Endodermal cell (in vitro differentiated cells): ENCODE results near the gene GSTT2. TPM values are rescaled to one million over a fixed set of nuclear protein-coding genes. Genes with fewer than 3 reads are reported as not detected.

ENCODE experiments used
- DNase-seq: peaks from one replicate; pipeline ENCODE4 v3.0.0-alpha.2; 2017
- H3K27ac ChIP-seq: 2 replicates; pipeline ENCODE4 v1.5.1; 2013; ENCODE audit warnings: mild to moderate bottlenecking, low read depth, low read length, moderate library complexity
- H3K27me3 ChIP-seq: 2 replicates; pipeline ENCODE4 v1.6.1; 2013; ENCODE audit warnings: mild to moderate bottlenecking, low read length, moderate library complexity; ENCODE audit not compliant: insufficient read depth, control insufficient read depth, poor library complexity, severe bottlenecking
- H3K36me3 ChIP-seq: 2 replicates; pipeline ENCODE4 v1.7.0; 2013; ENCODE audit warnings: mild to moderate bottlenecking, low read length, moderate library complexity; ENCODE audit not compliant: control insufficient read depth, insufficient read depth
- H3K4me1 ChIP-seq: one replicate; pipeline ENCODE4 v1.7.0; 2013; ENCODE audit warnings: low read length; ENCODE audit not compliant: control insufficient read depth, insufficient read depth
- H3K4me3 ChIP-seq: 2 replicates; pipeline ENCODE4 v1.5.1; 2013; ENCODE audit warnings: mild to moderate bottlenecking, low read length, moderate library complexity
- H3K9ac ChIP-seq: 2 replicates; pipeline ENCODE4 v1.6.1; 2013; ENCODE audit warnings: mild to moderate bottlenecking, low read length, moderate library complexity; ENCODE audit not compliant: poor library complexity, severe bottlenecking; ENCODE audit errors: extremely low read depth
- H3K9me3 ChIP-seq: 2 replicates; pipeline ENCODE4 v1.6.1; 2013; ENCODE audit warnings: mild to moderate bottlenecking, low read length, moderate library complexity; ENCODE audit not compliant: control insufficient read depth
- H3K27ac Mint-ChIP-seq: 2 replicates; pipeline ENCODE4 v1.8.0; 2020; ENCODE audit warnings: mixed read lengths
- H3K27me3 Mint-ChIP-seq: 2 replicates; pipeline ENCODE4 v1.8.0; 2021; ENCODE audit warnings: mild to moderate bottlenecking, mixed read lengths; ENCODE audit not compliant: insufficient read depth
- H3K36me3 Mint-ChIP-seq: 2 replicates; pipeline ENCODE4 v1.8.0; 2020; ENCODE audit warnings: low read depth, mixed read lengths
- H3K4me1 Mint-ChIP-seq: 2 replicates; pipeline ENCODE4 v1.8.0; 2020; ENCODE audit warnings: mixed read lengths
- H3K4me3 Mint-ChIP-seq: 2 replicates; pipeline ENCODE4 v1.8.0; 2020; ENCODE audit warnings: mild to moderate bottlenecking, moderate library complexity, mixed read lengths
- H3K9me3 Mint-ChIP-seq: 2 replicates; pipeline ENCODE4 v1.8.0; 2020; ENCODE audit warnings: mild to moderate bottlenecking, mixed read lengths
- WGBS, 2 experiments: methylation state at CpG; one replicate each; pipeline versions ENCODE4 v1.1.5 to v1.1.7; 2013; ENCODE audit warnings: missing lambda C conversion rate in 2 of 2, mixed read lengths in 1 of 2; ENCODE audit not compliant: insufficient coverage in 1 of 2, insufficient read length in 1 of 2; 5-methylcytosine and 5-hydroxymethylcytosine counted together
- total RNA-seq, 2 donors: library from RNA; stranded (reverse); fragmentation: NEBNext Ultra II Directional in 1 of 2; extraction: Animal tissue kit (Norgen Biotek cat#: 25700) in 1 of 2; gene quantifications; 2 replicates in 1 of 2; 3 replicates in 1 of 2; pipeline ENCODE4 v1.2.1, GENCODE V29; 2021
- TF ChIP-seq, protein P1 (sequence below): fragments of 200-600 bp; sonication (generic); conservative IDR thresholded peaks from 2 replicates; pipeline ENCODE4 v1.5.0; 2021; ENCODE audit warnings: antibody characterized with exemption, mild to moderate bottlenecking

The GSTT2 gene
- total RNA-seq, 2 donors from 2014 or later: 0.51 to 3.7 TPM

DNA sequence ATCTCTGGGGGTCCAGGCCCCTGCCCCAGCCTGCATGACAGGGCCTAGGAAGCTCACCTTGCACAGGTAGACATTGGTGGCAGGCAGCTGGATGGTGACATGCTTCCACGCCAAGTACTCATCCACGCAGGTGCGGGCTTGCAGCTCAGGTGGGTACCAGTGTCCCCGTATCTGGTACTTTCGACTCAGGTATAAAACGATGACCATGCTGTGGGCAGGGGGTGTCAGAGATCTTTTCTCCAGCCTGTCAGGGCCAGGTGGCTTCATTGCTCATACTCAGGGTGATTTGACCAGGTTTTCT is 26.9 kb downstream of the GSTT2 start:
- Mint-ChIP-seq H3K9me3 (no peaks in the 10 kb centered on the region), H3K27ac (no peak overlapping the region), H3K36me3 (no peaks in the 10 kb centered on the region), H3K4me1 (peaks cover 6% of the 10 kb centered on the region), H3K27me3 (peaks cover 10% of the 10 kb centered on the region), H3K4me3 (no peak overlapping the region)
- no peak overlapping the region for H3K27ac ChIP-seq
- H3K9ac ChIP-seq: no peak overlapping the region
- H3K36me3 ChIP-seq: no peaks in the 10 kb centered on the region
- no peaks in the 10 kb centered on the region for H3K4me1 ChIP-seq
- DNase-seq: no peak
- H3K9me3 ChIP-seq: peaks cover 8% of the 10 kb centered on the region
- 86 to 93% methylated on average over 6 of the region's 6 CpGs for WGBS, 2 experiments
- no peak overlapping the region for H3K4me3 ChIP-seq
- TF ChIP-seq, protein P1, sequence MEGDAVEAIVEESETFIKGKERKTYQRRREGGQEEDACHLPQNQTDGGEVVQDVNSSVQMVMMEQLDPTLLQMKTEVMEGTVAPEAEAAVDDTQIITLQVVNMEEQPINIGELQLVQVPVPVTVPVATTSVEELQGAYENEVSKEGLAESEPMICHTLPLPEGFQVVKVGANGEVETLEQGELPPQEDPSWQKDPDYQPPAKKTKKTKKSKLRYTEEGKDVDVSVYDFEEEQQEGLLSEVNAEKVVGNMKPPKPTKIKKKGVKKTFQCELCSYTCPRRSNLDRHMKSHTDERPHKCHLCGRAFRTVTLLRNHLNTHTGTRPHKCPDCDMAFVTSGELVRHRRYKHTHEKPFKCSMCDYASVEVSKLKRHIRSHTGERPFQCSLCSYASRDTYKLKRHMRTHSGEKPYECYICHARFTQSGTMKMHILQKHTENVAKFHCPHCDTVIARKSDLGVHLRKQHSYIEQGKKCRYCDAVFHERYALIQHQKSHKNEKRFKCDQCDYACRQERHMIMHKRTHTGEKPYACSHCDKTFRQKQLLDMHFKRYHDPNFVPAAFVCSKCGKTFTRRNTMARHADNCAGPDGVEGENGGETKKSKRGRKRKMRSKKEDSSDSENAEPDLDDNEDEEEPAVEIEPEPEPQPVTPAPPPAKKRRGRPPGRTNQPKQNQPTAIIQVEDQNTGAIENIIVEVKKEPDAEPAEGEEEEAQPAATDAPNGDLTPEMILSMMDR: no peak
- no peaks in the 10 kb centered on the region for H3K27me3 ChIP-seq

DNA sequence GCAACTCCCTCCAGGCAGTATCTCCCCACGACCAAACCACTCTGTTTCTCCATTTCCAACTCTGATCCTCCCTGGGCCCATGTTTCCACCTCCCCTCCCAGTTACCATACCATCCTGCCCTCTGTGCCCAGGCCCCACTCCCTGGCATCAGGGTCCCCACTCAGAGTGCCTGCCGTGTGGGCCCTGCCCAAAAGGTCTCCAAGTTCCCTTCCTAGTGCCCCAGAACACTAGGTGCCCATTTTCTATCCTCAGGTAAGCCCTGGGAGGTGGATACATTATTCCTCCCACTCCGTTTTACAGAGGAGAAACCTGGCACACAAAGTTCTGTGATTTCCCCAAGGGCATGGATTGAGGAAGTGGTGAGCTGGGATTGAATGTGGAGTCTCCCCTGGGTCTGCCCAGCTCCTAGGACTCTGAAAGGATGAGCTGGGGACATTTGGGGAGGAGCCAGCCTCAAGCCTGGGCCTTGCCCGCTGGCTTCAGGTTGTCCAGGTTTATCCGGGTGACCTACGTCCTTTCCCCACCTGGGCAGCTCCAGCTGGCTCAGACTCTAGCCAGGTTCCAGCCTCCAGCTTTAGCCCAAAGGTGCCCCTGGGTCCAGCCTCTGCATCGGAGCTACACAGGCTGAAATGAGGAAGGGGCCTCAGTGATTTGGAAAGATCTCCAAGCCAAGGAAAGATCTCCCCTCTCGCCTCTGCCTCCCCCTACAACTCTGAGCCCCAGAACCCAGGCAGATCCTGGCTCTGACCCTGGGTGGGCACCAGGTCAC is 27.5 kb downstream of the GSTT2 start:
- Mint-ChIP-seq H3K9me3 (no peaks in the 10 kb centered on the region), H3K4me1 (peaks cover 10% of the 10 kb centered on the region), H3K36me3 (no peaks in the 10 kb centered on the region), H3K27ac (no peak overlapping the region), H3K4me3 (no peak overlapping the region), H3K27me3 (peaks cover 10% of the 10 kb centered on the region)
- Histone ChIP-seq H3K27ac (no peak overlapping the region), H3K9me3 (peaks cover 8% of the 10 kb centered on the region), H3K4me3 (no peak overlapping the region), H3K9ac (no peak overlapping the region), H3K27me3 (no peaks in the 10 kb centered on the region), H3K36me3 (no peaks in the 10 kb centered on the region), H3K4me1 (peaks cover 2% of the 10 kb centered on the region)
- TF ChIP-seq, protein P1: no peak
- DNase-seq: no peak
- WGBS, 2 experiments: 85 to 86% methylated on average over 6 to 8 of the region's 8 CpGs

DNA sequence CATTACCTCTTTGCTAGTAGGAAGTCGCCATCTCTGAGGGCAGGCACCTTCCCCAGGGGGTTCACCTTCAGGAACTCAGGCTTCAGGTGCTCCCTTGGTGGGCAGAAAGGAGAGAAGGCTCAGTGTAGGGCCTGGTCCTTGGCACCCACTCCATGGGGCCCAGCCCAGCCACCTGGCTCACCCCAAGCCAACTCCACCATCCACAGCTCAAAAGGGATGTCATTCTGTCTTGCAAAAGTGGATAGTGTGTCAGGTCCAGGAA is 28.0 kb downstream of the GSTT2 start:
- WGBS, 2 experiments: 90 to 100% methylated on average over 1 of the region's 1 CpG
- DNase-seq: no peak
- peaks cover 11% of the 10 kb centered on the region for H3K4me1 Mint-ChIP-seq
- TF ChIP-seq, protein P1: no peak
- no peaks in the 10 kb centered on the region for H3K36me3 Mint-ChIP-seq
- Histone ChIP-seq H3K4me3 (no peak overlapping the region), H3K9ac (no peak overlapping the region), H3K27ac (no peak overlapping the region), H3K36me3 (no peaks in the 10 kb centered on the region), H3K9me3 (peaks cover 8% of the 10 kb centered on the region), H3K27me3 (no peaks in the 10 kb centered on the region), H3K4me1 (peaks cover 4% of the 10 kb centered on the region)
- peaks cover 10% of the 10 kb centered on the region for H3K27me3 Mint-ChIP-seq
- no peak overlapping the region for H3K27ac Mint-ChIP-seq
- no peaks in the 10 kb centered on the region for H3K9me3 Mint-ChIP-seq
- H3K4me3 Mint-ChIP-seq: no peak overlapping the region
